WI38 (cell line): ENCODE data around the gene RGCC.
"Not testable (repeated sequence)": the region's sequence is repeated elsewhere in the genome, so short reads cannot be mapped to it uniquely, and the experiment has no call there.

Experiments used
- H3K4me3 ChIP-seq: 2 replicates; pipeline ENCODE4 v1.5.1; 2011; ENCODE audit warnings: low read depth, mild to moderate bottlenecking, control low read depth, low read length
- TF ChIP-seq, protein P1 (sequence below): IDR thresholded peaks from 2 replicates; pipeline ENCODE4 v1.5.1; 2012; ENCODE audit warnings: low read depth, mild to moderate bottlenecking, control low read depth, low read length

RGCC gene

DNA sequence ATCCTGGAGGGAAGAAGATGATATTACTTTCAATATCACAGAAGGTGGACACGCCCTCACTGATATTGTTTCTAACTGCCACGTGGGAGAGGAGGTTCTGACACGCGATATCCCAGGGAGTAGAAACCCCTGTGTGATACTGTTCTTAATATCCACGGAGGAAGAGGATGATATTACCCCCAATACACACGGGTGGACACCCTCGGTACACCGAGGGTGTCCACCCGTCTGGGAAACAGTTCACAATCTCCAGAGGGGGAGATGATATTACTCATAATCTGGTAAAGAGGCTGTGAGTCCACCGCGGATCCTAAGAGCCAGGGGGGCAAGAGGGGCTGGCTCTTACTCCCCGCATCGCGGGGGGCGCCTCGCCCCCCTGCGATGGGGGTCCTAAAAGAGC is 29.7 kb upstream of the RGCC start:
- no peak overlapping the region for H3K4me3 ChIP-seq
- TF ChIP-seq, protein P1, sequence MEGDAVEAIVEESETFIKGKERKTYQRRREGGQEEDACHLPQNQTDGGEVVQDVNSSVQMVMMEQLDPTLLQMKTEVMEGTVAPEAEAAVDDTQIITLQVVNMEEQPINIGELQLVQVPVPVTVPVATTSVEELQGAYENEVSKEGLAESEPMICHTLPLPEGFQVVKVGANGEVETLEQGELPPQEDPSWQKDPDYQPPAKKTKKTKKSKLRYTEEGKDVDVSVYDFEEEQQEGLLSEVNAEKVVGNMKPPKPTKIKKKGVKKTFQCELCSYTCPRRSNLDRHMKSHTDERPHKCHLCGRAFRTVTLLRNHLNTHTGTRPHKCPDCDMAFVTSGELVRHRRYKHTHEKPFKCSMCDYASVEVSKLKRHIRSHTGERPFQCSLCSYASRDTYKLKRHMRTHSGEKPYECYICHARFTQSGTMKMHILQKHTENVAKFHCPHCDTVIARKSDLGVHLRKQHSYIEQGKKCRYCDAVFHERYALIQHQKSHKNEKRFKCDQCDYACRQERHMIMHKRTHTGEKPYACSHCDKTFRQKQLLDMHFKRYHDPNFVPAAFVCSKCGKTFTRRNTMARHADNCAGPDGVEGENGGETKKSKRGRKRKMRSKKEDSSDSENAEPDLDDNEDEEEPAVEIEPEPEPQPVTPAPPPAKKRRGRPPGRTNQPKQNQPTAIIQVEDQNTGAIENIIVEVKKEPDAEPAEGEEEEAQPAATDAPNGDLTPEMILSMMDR: no peak

DNA sequence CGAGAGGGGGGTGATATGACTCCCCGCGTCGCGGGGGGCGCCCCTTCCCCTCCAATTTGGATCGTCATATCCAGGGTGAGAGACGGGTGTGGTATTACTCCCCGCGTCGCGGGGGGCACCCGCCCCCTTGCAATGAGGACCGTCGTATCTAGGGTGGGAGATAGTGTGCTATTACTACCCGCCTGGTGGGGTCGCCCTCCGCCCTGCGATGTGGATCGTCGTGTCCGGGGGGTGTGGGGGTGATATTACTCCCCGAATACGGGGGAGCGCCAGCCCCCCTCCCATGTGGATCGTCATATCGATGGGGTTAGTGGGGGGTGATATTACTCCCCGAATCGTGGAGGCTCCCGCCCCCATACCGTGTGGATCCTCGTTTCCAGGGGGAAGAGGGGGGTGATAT is 29.2 kb upstream of the RGCC start:
- H3K4me3 ChIP-seq: no peak overlapping the region
- TF ChIP-seq, protein P1: no peak

DNA sequence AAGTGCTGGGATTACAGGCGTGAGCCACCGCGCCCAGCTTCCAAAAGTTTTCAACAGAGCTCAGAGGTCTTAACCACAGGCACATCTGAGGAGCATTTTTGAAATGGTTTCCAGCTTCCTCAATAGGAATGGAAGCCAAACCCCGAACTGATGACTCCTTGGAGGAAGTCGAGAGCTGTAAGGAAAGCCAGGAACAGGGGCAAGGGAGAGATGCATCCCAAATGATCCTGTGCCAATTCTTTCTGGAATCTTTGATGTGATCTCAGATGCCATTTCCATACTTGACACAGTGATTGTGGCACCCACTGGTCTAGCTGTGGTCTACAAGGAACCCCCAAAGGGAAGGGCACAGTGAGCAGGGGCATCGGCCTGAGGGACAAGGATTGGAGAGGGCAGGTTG is 23.3 kb upstream of the RGCC start:
- not testable (repeated sequence) for H3K4me3 ChIP-seq

DNA sequence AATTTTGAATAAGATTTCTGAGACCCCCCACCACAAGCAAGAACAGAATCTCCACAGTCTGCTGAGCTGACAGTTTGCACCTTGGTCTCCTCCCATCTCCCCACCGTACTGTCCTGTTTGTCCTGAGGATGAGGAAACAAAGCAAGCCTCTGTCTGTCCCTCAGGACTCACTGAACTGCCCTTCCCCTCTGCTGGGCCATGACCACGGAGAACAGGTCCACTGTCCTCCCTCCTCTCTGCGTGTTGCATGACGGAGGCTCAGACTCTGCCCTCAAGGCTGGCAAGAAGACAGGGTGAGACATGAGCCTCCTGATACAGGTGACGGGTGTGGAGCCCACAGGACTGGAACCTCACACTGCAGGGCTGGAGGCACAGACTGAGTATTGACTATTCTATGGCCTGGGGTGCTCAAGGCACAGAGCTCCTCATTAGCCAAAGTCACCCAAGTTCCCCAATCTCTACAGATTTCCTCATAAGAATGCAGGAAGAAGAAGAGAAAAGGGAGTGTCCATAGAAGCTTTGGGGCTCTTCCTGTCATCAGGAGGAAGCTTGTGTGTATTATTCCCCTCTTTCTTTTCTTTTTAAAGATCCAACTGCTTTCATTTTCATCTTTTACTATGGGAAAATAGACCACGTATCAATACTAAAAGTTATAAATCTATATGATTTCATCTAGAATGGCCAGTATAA is 22.4 kb upstream of the RGCC start:
- TF ChIP-seq, protein P1: no peak
- H3K4me3 ChIP-seq: no peak overlapping the region

DNA sequence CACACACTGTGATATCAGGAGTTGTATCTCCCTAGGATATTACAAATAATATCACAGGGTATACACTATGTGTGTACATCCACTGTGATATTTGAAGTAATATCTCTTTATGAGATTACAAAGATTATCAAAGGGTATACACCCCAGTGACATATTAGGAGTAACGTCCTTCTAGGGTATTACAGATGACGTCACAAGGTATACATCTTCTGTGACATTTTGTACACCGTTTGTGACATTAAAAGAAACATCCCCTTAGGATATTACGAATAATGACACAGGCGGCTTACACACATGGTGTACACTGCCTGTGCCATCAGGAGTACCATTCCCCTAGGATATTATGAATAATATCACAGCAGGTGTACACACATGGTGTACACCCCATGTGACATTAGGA is 13.4 kb upstream of the RGCC start:
- TF ChIP-seq, protein P1: no peak

DNA sequence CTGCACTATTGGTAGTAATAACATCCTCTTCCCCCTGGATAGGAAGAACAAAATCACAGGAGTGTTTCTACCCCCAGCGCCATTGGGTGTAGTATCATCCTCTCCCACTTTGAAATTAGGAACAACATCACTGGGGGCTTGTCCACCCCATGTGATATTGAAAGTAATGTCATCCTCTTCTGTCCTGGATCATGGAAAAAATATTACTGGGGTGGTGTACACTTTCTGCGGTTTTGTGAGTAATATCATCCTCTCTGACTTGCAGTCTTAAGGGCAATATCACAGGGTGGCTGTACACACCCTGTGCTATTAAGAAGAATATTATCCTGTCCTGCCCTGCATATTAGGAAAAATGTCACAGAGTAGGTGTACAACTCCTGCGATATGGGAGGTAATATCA is 4.9 kb upstream of the RGCC start:
- no peak overlapping the region for H3K4me3 ChIP-seq
- TF ChIP-seq, protein P1: no peak

More for the DNA sequence above, 13.4 kb upstream of the RGCC start:
- H3K4me3 ChIP-seq: no peak overlapping the region

DNA sequence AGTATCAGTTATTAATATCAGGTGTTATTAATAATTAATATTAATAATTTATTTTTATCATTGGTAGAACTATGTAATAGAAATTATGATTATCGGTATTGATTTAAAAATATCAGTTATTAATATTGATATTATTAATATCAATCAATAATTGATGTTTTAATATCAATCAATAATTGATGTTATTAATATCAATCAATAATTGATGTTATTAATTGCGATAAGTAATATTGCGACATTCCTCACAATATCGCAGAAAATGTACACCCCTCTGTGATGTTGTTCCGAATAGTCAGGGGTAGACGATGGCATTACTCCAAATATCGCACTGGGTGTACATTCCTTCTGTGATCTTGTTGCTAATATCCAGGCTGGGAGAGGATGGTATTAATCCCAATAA is 3.7 kb upstream of the RGCC start:
- no peak overlapping the region for H3K4me3 ChIP-seq
- TF ChIP-seq, protein P1: no peak

DNA sequence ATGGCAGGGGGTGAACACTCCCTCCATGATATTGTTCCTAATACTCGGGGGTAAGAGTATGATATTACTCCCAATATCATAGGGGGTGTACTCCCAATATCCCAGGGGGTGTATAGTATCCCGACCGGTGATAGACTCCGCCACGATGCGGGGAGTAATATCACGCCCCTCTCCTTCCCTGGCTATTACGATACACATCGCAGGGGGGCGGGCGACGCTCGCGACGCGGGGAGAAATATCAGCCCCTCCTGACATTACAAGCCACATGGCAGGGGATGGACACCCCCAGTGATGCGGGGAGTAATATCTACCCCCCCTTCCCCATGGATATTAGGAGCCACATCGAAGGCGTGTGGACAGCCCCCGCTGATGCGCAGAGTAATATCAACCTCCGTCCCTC is 3.2 kb upstream of the RGCC start:
- no peak overlapping the region for H3K4me3 ChIP-seq
- TF ChIP-seq, protein P1: no peak
